H1 (cell line): ENCODE data around the gene ABL1. TPM values are rescaled to one million over a fixed set of nuclear protein-coding genes. Genes with fewer than 3 reads are reported as not detected.

Source experiments
- polyA plus RNA-seq, 7 experiments: library from polyadenylated mRNA; depleted of rRNA in 3 of 7; stranded (reverse) in 5 of 7; unstranded in 2 of 7; fragments of >200 nt in 5 of 7; fragments of 200-250 nt in 2 of 7; gene quantifications; 1 replicate in 5 of 7; 2 replicates in 1 of 7; 4 replicates in 1 of 7; pipeline versions ENCODE4 v1.2.1 to v1.2.3, GENCODE V29; 2011 to 2013; ENCODE audit warnings: missing spikeins in 2 of 7, mixed read lengths in 2 of 7
- total RNA-seq: library from RNA; stranded (reverse); fragmentation: NEBNext Ultra II Directional; extraction: Animal tissue kit (Norgen Biotek cat#: 25700); gene quantifications from 2 replicates; pipeline ENCODE4 v1.2.1, GENCODE V29; 2021

The ABL1 gene
- total and polyA plus RNA-seq, 2 of the 8 experiments (the other 6 are each of a cell fraction or from before 2014, with no cell fraction given): 35.3 to 104 TPM

Other genes with a start within 250 kb of the ABL1 start
- gene PRDM12, start 170.7 kb upstream of the ABL1 start, total RNA-seq: 0.13 and 0.22 TPM in 2 replicates
- gene PRDM12, start 170.7 kb upstream of the ABL1 start, polyA plus RNA-seq (2011; rRNA removed): 0.14 and 0.20 TPM in 2 replicates
- gene EXOSC2, start 141.5 kb upstream of the ABL1 start, total RNA-seq: 84.3 and 93.6 TPM in 2 replicates
- gene EXOSC2, start 141.5 kb upstream of the ABL1 start, polyA plus RNA-seq (2011; rRNA removed): 39.3 and 47.8 TPM in 2 replicates
- gene QRFP, start 61.6 kb downstream of the ABL1 start, total RNA-seq: not detected in 2 replicates
- gene QRFP, start 61.6 kb downstream of the ABL1 start, polyA plus RNA-seq (2011; rRNA removed): not detected in 2 replicates
- gene FIBCD1, start 104.0 kb downstream of the ABL1 start, total RNA-seq: 5.3 and 6.1 TPM in 2 replicates
- gene FIBCD1, start 104.0 kb downstream of the ABL1 start, polyA plus RNA-seq (2011; rRNA removed): 8.8 and 13.2 TPM in 2 replicates
- 12.3 and 13.2 TPM in 2 replicates for gene LAMC3, start 173.9 kb downstream of the ABL1 start, total RNA-seq
- gene LAMC3, start 173.9 kb downstream of the ABL1 start, polyA plus RNA-seq (2011; rRNA removed): 9.3 and 11.5 TPM in 2 replicates